NB4 (cell line): ENCODE results near the gene DUSP14.

ENCODE experiments used
- CTCF ChIP-seq: IDR thresholded peaks from one replicate; pipeline ENCODE4 v1.5.1; 2012; ENCODE audit warnings: low read depth, low read length
- MAX ChIP-seq: IDR thresholded peaks from 2 replicates; pipeline ENCODE4 v1.6.1; 2011; ENCODE audit warnings: low read depth, low read length
- POLR2A ChIP-seq: IDR thresholded peaks from 2 replicates; pipeline ENCODE4 v1.6.1; 2011; ENCODE audit warnings: mild to moderate bottlenecking; ENCODE audit not compliant: insufficient read length; ENCODE audit errors: extremely low read depth

- TF ChIP-seq POLR2A (no peak), CTCF (no peak), MAX (no peak)
These were observed 26.5 kb downstream of the DUSP14 start for GRCh38 chr17:37516127-37516571.
